Colonic mucosa (tissue), 4 donors: ENCODE results near the gene ZNF652. TPM values are rescaled to one million over a fixed set of nuclear protein-coding genes. Genes with fewer than 3 reads are reported as not detected.

Source experiments
- DNase-seq: peaks from one replicate; pipeline ENCODE4 v3.0.0-alpha.2; 2020
- H3K27ac ChIP-seq: fragments of 200-600 bp; one replicate; pipeline ENCODE4 v1.8.0; 2021
- H3K27me3 ChIP-seq: fragments of 200-600 bp; one replicate; pipeline ENCODE4 v1.8.0; 2021
- H3K36me3 ChIP-seq: fragments of 200-600 bp; one replicate; pipeline ENCODE4 v1.8.0; 2021
- H3K4me1 ChIP-seq: fragments of 200-600 bp; one replicate; pipeline ENCODE4 v1.8.0; 2021; ENCODE audit warnings: mild to moderate bottlenecking
- H3K4me3 ChIP-seq: fragments of 200-600 bp; one replicate; pipeline ENCODE4 v1.8.0; 2021
- H3K9ac ChIP-seq, 2 donors: one replicate each; pipeline ENCODE4 v1.7.0; 2013; ENCODE audit warnings: control low read depth in 2 of 2, low read depth in 2 of 2, low read length in 2 of 2
- H3K9me3 ChIP-seq: fragments of 200-600 bp; one replicate; pipeline ENCODE4 v1.8.0; 2021
- intact Hi-C: fragments of 100-400 bp; cut with DNase I; formaldehyde crosslinking; loops from one replicate; pipeline ENCODE4 v1.14.1; 2022
- total RNA-seq, 2 donors: library from RNA; stranded (reverse); fragmentation: NEBNext Ultra II Directional in 1 of 2; extraction: Animal tissue kit (Norgen Biotek cat#: 25700) in 1 of 2; gene quantifications; one replicate each; pipeline ENCODE4 v1.2.1, GENCODE V29; 2021
- TF ChIP-seq, protein P1 (sequence below): fragments of 200-600 bp; IDR thresholded peaks from one replicate; pipeline ENCODE4 v1.8.0; 2022; ENCODE audit warnings: antibody characterized with exemption, mild to moderate bottlenecking
- donor health status: healthy.
- donor health status: DM: no; HTN: no; CAD: no.
- donor health status: DM: no; HTN: no; CAD: no.

The ZNF652 gene
- 10 to 100 TPM; 38.1 to 62.5 TPM for total RNA-seq

DNA sequence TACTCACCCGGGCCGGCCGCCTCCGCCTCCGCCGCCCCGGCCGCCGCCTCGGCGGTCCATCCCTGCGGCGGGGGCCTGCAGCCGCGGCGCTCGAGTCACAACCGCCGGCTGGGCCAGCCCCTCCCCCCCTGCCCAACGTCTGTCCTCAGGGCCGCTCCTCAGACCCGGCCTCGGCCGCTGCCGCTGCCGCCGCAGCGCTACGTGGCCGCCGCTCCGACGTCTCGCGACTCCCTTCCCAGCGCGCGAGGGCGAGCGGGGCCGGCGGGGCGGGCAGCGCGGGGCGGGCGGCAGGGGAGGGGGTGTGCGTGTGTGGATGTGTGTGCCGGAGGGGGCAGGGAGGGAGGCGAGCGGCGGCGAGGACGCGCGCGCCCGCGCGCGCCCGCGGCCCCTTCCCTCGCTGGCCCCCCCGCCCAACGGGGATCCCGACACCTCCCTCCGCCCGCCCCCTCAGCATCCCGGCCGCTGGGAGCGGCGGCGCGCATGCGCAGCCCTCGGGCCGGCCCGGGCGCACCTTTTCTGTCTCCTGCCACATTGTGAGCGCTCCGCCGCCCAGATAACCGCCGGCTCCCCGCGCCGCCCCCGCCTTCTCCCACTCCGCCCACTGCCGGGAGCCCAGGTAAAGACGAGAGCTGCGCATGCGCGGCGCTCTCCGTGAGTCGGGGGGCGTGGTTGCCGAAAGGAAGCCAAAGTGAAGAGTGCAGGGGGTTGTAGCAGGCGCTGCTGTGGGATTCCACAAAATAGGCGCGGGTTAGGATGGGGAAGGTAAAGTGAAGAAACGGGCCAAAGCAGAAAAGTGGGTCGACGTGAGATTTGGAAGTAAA, at the start of gene ZNF652:
ZNF652 (minus strand) TSS at position 349 of the 821 bp plus-strand sequence. CDS start 44,525 bp downstream, outside the sequence.
- no peaks in the 10 kb centered on the region for H3K27me3 ChIP-seq
- intact Hi-C loops = no loop called here
- H3K9ac ChIP-seq = peak within 1 kb of the TSS; percentile 90 to 93
- DNase-seq = peak; percentile 96
- TF ChIP-seq, protein P1, sequence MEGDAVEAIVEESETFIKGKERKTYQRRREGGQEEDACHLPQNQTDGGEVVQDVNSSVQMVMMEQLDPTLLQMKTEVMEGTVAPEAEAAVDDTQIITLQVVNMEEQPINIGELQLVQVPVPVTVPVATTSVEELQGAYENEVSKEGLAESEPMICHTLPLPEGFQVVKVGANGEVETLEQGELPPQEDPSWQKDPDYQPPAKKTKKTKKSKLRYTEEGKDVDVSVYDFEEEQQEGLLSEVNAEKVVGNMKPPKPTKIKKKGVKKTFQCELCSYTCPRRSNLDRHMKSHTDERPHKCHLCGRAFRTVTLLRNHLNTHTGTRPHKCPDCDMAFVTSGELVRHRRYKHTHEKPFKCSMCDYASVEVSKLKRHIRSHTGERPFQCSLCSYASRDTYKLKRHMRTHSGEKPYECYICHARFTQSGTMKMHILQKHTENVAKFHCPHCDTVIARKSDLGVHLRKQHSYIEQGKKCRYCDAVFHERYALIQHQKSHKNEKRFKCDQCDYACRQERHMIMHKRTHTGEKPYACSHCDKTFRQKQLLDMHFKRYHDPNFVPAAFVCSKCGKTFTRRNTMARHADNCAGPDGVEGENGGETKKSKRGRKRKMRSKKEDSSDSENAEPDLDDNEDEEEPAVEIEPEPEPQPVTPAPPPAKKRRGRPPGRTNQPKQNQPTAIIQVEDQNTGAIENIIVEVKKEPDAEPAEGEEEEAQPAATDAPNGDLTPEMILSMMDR = no peak
- peaks cover 14% of the 10 kb centered on the region for H3K4me1 ChIP-seq
- no peaks in the 10 kb centered on the region for H3K9me3 ChIP-seq
- H3K36me3 ChIP-seq = no peaks in the 10 kb centered on the region
- peak within 1 kb of the TSS; percentile 89 for H3K27ac ChIP-seq
- peak within 1 kb of the TSS; percentile 63 for H3K4me3 ChIP-seq

DNA sequence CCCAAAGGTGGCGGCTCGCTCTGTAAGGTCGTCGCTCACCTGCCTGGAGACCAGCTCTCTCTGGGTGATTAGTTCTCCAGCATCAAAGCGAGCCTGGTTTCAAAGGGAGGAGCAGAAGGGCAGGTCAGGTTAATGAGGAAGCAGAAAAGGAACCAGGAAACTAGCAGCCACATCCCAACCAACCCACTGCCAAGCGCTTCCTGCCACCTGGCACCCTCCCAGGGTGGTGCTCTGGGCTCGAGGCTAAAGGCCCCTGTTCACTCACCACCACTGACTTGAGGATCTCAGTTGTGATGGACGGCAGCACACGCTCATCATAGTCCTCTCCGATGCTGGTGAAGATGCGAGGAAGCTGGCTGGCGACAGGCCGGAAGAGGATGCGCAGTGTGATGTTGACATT, 47.0 kb upstream of the ZNF652 start:
- TF ChIP-seq, protein P1 = no peak

DNA sequence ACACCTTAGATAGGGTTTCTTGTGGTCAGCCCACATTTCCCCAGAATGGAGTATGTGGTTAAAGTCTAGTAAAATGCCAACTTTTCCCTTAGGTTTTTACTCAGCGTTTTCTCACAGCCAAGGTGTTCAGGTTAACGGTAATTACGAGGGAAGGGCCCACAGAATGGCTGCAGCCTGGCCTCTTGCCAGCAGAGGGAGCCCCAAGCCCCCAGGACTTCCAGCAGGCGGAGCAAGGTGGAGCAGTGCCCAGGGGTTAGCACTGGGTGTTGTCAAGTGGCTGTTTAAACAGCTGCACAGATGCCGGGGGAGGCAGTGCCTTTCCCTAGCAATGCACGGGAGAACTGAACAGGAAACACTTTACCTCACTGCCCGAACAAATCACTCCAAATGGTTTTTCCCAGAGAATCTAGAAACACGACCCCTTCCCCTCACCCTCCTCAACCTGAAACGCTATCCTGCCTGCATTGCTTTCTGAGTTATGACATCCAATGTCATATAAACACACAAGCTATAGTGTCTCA, 46.0 kb upstream of the ZNF652 start:
- TF ChIP-seq, protein P1 = peak; percentile 86
- peak overlapping the region; percentile 60 for H3K27ac ChIP-seq

More for the DNA sequence above, 47.0 kb upstream of the ZNF652 start:
- peak overlapping the region; percentile 60 for H3K27ac ChIP-seq
- peak overlapping the region in 1 of 2 donors; percentile 65 for H3K9ac ChIP-seq
- DNase-seq = peak; percentile 80
- peaks cover 8% of the 10 kb centered on the region for H3K4me1 ChIP-seq
- intact Hi-C loops = loop anchor here (2.0 kb wide), 1 partner anchor 148 kb away; no protein-coding TSS in a partner anchor
- H3K36me3 ChIP-seq = peaks cover 21% of the 10 kb centered on the region
- no peaks in the 10 kb centered on the region for H3K27me3 ChIP-seq
- no peak overlapping the region for H3K4me3 ChIP-seq
- no peaks in the 10 kb centered on the region for H3K9me3 ChIP-seq

DNA sequence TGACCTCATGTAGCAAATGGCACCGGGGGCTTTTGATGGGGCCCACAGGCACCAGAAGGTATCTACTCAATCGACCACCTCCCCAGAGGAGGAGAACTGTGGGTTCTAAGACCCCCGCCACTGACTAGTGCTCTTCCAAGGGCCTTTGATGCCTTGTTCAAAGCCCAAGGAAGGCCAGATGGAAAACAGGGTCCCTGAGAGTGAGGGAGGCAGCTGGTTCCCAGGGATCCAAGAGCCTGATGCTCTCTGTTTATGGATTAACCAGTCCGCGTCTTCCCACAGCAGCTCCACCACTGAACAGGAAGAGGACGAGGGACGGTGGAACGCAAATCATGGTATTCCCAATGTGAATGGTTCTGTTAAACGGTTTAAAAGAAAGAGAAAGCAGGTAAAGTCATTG, 45.0 kb upstream of the ZNF652 start:
- Histone ChIP-seq H3K9ac (no peak overlapping the region), H3K36me3 (peaks cover 23% of the 10 kb centered on the region), H3K9me3 (no peaks in the 10 kb centered on the region), H3K27ac (no peak overlapping the region), H3K4me1 (peaks cover 8% of the 10 kb centered on the region), H3K4me3 (no peak overlapping the region), H3K27me3 (no peaks in the 10 kb centered on the region)
- TF ChIP-seq, protein P1 = no peak
- DNase-seq = no peak
- intact Hi-C loops = no loop called here

More for the DNA sequence above, 46.0 kb upstream of the ZNF652 start:
- no peaks in the 10 kb centered on the region for H3K9me3 ChIP-seq
- intact Hi-C loops = loop anchor here (2.0 kb wide), 1 partner anchor 149 kb away; no protein-coding TSS in a partner anchor
- no peak overlapping the region for H3K4me3 ChIP-seq
- peaks cover 8% of the 10 kb centered on the region for H3K4me1 ChIP-seq
- peak; percentile 91 for DNase-seq
- peaks cover 23% of the 10 kb centered on the region for H3K36me3 ChIP-seq
- peak overlapping the region in 1 of 2 donors; percentile 65 for H3K9ac ChIP-seq
- H3K27me3 ChIP-seq = no peaks in the 10 kb centered on the region

DNA sequence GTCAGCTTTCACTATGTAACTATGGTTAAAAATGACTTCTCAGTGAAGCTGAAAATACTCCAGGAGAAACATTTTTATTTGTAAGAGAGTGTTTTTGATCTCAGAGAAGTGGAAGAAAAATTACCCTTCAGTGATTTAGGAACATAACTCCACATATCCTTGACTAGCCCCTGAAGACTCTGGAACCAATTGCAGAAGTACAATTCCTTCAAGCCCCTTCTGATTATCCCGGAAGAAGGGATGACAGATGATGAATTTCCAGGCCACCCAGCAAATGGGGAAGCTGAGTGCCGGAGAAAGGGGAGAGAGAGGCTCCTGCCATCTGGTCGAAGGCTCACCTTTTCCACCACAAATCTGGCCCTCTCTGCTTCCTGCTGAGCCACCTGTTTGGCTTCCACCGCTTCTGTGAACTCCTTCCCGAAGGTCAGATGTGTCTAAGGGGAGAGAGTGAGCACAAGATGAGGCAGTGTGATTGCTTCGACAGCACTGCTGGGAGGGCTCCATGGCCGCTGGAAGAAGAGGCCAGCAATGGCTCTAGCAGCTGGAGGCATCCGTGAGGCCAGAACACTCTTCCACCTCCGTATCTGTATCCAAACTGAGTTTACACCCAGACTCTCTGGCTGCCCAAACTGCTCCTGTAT, 44.5 kb upstream of the ZNF652 start:
- peaks cover 8% of the 10 kb centered on the region for H3K4me1 ChIP-seq
- TF ChIP-seq, protein P1 = no peak
- DNase-seq = no peak

More for the DNA sequence above, 44.5 kb upstream of the ZNF652 start:
- Histone ChIP-seq H3K4me3 (no peak overlapping the region), H3K9me3 (no peaks in the 10 kb centered on the region), H3K36me3 (peaks cover 23% of the 10 kb centered on the region), H3K27me3 (no peaks in the 10 kb centered on the region), H3K9ac (no peak overlapping the region), H3K27ac (no peak overlapping the region)
- intact Hi-C loops = no loop called here
